ENCODE results near the gene RNF181.
A peak's percentile ranks its signal among the peaks of the same experiment; 100 is the strongest.
"Not testable (repeated sequence)": the region's sequence is repeated elsewhere in the genome, so short reads cannot be mapped to it uniquely, and the experiment has no call there.

Gene RNF181, protein sequence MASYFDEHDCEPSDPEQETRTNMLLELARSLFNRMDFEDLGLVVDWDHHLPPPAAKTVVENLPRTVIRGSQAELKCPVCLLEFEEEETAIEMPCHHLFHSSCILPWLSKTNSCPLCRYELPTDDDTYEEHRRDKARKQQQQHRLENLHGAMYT

DNA sequence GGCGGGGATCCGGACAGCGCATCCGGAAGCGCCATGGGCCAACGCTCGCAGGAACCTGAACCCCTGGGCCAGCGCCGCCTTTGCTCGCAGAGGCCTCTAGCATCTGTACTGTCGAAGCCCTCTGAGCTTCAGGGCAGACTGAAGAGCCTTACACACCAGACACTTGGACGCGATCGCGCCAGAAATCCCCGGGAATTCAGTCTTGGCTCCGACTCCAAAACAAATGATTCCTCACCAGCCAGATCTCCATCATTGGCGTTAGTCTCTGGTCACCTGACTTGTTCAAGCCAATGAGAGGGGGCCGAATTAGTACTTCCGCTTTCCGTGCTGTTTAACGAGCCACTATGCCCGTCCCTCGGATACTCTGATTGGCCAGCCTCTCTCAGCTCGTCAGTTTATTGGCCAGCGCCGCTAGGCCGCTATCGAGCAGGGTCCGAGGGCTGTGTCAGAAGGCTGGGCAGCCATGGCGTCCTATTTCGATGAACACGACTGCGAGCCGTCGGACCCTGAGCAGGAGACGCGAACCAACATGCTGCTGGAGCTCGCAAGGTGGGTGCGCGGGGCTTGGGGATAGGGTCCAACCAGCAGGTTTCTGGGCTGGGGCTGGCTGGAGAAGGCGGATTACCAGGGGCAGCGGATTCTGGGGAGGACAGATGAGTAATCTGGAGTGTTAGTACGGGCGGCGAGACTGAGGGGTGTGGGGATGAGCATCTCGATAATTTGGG lies at the start of gene RNF181:
Gene RNF181 (plus strand): TSS at position 445 of the 725 bp plus-strand sequence. CDS start 19 bp downstream, at position 464.
- DNase-seq, result peak; percentile 98

- DNase-seq, result no peak
These were observed 49.7 kb upstream of the RNF181 start for GRCh38 chr2:85545780-85546240.

DNA sequence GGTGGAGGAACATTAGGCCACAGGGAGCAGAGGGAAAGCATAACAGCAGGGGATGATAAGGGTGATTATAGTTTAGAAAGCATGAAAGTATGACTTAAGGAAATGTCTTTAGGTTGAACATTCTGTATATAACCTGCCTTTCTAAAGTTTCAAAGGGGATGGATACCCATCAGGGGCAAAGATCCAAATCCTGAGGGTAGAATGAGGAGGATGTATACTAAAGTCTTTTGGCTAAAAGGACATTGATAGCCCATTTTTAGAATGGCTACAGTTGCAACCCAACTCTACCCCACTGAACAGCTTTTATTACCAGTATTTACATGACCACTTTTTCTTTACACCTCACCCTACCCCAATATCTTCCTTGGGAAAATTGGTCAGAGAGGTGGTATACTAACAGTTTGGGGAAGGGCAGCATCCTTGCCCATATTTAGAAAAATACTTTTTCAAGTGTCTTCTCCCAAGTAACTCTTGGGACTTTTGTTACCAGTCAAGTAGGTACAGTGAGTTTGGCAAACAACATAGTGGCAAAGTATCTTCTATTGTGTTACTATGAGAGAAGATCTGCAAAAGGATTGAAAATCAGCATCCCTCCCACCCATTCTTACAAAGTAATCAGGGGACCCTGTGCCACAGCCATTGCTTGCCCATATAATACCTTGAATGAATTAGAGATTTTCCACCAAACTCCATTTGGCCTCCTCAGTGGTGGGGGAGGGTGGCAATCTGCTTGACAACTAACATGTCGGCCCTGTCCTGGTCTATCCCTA lies 48.3 kb upstream of the RNF181 start:
- DNase-seq, result no peak

- DNase-seq, result no peak
These were observed 47.5 kb upstream of the RNF181 start for GRCh38 chr2:85547859-85548607.

- no peak for DNase-seq
These were observed 47.0 kb upstream of the RNF181 start for GRCh38 chr2:85548608-85548900.

DNA sequence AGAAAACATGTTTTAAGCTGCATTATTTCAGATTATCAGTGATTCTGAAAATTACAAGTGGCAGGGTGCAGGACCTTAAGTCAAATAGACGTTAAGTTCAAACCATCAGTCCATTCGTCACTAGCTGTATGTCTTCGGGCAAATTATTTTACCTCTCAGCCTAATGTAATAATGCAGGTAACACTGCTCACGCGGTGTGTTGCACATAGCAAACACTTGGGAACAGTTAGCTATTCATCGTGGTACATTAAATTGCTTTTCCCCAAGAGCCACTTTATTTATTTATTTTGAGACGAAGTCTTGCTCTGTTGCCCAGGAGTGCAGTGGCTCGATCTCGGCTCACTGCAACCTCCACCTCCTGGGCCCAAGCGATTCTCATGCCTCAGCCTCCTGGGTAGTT lies 46.5 kb upstream of the RNF181 start:
- no peak for DNase-seq

DNA sequence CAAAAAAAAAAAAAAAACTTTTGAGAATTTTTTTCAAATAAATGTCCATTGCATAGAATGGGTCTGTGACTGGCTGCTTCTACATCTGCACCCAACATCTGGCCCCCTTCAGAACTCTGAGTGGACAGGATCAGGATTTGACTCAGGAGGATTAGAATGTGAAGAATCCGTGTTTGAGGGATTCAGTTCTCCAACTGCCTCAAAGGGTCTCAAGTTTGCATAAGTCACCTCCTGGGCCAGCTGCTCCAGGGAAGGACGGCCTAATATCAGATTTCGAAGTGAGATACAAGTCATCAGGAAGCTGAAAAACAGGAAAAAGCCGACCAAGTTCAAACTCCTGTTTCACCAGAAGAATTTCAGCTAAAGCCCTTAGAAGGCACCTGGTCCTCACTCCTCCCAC lies 45.7 kb upstream of the RNF181 start:
- DNase-seq, result no peak

GRCh38 chr2:85550486-85550885 lies 45.1 kb upstream of the RNF181 start:
- DNase-seq, result no peak

DNA sequence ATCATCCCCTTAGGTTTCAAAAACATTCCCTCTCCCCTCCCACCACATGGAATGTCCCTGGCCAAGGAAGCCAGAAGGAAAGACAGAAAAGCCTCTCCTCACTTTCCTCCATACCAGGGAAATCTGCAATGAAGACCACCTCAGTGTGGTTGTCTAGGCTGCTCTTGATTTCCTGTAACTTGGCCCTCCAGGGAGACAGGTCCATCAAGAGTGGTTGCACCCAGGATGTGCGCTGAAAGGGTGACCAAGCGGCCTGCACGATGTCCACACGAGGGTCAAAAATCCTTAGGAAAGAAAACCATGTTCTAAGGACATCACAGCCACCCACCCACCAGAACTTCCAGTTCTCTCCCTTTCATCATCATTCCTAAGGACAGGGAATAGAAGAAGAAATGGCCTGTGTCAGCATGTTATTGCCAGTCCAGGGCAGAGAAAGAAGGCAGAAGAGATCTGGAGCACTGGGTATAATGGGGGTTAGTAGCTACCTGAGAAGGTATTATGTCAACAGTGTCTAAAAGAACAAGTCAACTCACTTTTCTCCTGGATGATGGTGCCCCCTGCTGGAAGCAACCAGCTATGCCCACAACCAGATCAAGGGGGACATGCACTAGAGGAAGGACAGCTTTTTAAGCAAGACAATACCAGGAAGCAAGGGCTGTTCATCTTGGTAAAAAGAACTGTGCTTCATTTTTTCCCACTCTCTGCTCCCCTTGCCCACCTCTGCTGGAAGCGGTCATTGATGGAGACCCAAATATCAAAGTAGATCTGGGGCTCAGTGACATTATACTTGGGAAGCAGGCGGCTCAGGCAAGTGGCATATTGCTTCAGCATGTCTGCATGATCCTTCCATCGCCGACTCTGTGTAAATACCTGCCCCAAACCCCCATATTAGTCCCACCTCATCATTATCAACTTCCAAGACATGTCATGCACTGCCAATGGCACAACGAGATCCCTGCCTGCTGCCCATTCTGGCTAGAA lies 43.6 kb upstream of the RNF181 start:
- peak; percentile 76 for DNase-seq

DNA sequence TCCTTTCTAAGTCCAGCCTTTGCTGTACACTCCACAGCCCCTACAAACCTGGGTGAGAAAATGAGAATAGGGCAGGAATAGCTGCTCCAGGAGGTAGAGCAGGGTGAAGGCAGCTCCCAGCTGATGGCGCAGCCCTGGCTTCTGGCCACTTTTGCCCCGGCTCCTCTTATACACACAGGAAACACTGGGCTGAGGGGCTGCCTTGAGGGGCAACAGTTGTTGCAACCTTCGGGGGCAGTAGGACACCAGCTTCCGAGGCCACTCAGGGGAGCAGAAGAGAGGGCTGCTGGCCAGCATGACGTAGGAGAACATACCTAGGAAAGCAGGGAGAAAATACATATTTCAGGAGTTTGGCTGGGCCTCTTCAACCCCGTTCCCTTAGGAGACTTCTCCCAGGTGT lies 42.4 kb upstream of the RNF181 start:
- no peak for DNase-seq

- DNase-seq, result no peak
These were observed 40.4 kb upstream of the RNF181 start for GRCh38 chr2:85554980-85555612.

GRCh38 chr2:85557130-85557529 lies 38.4 kb upstream of the RNF181 start:
- no peak for DNase-seq

DNA sequence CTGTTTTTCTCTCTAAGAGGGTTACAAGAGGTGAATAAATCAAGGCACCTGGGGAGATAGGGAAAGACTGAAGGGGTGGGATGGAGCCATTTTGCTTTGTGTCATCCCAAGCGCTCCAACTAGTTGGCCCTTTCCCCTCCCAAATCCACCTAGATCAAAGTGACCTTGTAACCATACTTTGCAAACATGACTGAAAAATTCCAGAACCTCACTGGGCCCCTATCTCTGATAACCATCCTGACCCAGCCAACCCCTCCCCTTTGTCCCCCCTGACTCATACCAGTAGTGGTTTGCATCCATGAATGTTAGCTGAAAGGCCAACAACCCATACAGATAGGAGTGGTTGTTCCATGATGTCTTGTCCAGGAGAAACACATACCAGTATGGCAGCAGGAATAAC lies 37.4 kb upstream of the RNF181 start:
- no peak for DNase-seq

- DNase-seq, result not testable (repeated sequence)
These were observed 35.2 kb upstream of the RNF181 start for GRCh38 chr2:85560403-85560726.

DNA sequence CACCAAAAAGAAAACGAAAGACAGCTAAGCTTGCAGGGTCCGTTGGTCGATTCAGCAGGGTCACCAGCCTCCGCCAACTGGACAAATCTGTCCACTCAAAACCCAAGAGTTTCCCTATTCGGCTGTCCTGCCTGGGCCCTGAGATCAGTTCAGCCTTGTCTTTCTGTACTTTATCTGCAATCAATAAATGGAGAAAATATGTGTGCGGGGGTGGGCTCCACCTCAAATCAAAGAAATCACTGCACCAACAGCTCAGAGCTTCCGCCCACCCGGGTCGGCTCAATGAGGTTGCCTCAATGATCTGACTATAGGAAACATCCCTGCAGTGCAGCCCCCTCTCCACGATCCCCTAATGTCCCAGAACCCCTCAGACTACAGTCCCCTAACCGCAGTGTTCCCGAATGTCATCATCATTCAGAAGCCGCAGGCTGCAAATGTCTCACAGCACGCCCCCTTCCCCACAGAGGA lies 34.7 kb upstream of the RNF181 start:
- no peak for DNase-seq

- peak; percentile 96 for DNase-seq
These were observed 34.0 kb upstream of the RNF181 start, which contains the start of gene GGCX for GRCh38 chr2:85561280-85562212. Gene GGCX (minus strand): TSS chr2:85561493. CDS start chr2:85561428, 65 bp downstream.

DNA sequence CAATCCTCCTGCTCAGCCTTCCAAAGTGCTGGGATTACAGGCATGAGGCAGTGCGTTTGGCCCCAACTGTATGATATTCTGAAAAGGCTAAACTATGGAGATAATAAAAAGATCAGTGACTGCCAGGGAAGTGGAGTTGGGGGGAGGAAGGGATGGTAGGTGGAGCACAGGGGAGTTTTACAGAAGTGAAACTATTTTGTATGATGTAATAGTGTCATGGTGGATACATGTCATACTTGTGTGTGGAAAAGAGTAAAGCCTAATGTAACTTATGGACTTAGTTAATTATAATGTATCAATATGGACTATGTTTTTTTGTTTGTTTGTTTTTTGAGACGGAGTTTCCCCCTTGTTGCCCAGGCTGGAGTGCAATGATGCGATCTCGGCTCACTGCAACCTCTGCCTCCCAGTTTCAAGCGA lies 31.4 kb upstream of the RNF181 start:
- DNase-seq, result no peak

DNA sequence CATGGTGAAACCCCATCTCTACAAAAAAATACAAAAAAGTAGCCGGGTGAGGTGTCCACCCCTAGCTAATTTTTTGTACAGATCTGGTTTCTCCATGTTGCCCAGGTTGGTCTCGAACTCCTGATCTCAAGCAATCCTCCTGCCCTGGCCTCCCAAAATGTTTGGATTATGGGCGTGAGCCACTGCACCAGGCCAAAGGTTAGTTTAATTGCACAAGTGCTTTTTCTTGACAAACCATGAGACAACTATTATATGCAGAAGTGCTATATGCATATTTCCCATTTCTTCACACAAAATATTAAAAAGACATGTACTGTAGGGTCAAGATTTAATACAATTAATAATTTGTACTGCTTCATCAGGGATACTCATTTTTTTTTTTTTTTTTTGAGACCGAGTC lies 29.3 kb upstream of the RNF181 start:
- no peak for DNase-seq

DNA sequence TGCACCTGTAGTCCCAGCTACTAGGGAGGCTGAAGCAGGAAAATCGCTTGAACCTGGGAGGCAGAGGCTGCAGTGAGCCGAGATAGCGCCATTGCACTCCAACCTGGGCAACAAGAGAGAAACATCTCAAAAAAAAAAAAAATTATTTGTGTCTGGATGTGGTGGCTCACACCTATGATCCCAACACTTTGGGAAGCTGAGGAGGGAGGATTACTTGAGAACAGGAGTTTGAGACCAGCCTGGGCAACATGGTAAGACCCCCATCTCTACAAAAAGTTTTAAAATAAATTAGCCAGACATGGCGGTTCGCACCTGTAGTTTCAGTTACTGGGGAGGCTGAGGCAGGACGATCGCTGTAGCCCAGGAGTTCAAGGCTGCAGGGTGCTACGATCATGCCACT lies 19.8 kb upstream of the RNF181 start:
- DNase-seq, result no peak

DNA sequence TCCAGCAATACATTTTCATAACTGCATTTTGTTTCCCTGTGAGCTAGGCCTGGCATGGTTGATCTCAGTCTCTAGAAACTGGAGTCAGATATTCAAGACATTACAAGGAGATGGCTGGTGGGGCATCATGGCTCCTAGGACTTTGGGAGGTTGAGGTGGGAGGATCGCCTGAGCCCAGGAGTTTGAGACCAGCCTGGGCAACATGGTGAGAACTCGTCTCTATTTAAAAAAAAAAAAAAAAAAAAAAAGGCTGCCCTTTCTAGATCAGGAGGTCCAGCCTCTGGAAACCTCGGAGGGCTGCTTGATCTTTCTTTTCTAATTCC lies 18.5 kb upstream of the RNF181 start:
- no peak for DNase-seq
